GM12878 (cell line): ENCODE measurements around the gene EBLN1. TPM values are rescaled to one million over a fixed set of nuclear protein-coding genes. Genes with fewer than 3 reads are reported as not detected.

Source experiments
- polyA plus RNA-seq, 11 experiments: library from polyadenylated mRNA; depleted of rRNA in 4 of 11; unstranded in 6 of 11; stranded (reverse) in 5 of 11; fragments of >200 nt; fragmentation: Nextera tagmentation in 4 of 11; fragmentation: Illumina TruSeq in 1 of 11; extraction: Ambion mirVana in 4 of 11; extraction: Trizol in 1 of 11; gene quantifications; 1 replicate in 1 of 11; 2 replicates in 10 of 11; pipeline versions ENCODE4 v1.2.1 to v1.2.3, GENCODE V29; 2011 to 2016; ENCODE audit warnings: inconsistent platforms in 2 of 11, missing spikeins in 2 of 11, low read depth in 1 of 11
- total RNA-seq, 4 experiments: library from RNA; depleted of rRNA in 3 of 4; stranded (reverse); fragments of >200 nt in 3 of 4; fragmentation: Illumina TruSeq in 1 of 4; extraction: Trizol in 1 of 4; gene quantifications; 2 replicates each; pipeline versions ENCODE4 v1.2.1 to v1.2.3, GENCODE V29; 2013 to 2021

Gene EBLN1
- total and polyA plus RNA-seq, 10 of the 15 experiments (the other 5 are each of a cell fraction or from before 2014, with no cell fraction given) = not detected

Other genes starting within 250 kb of the EBLN1 start
- gene DNAJC1, start 214.3 kb downstream of the EBLN1 start, total RNA-seq (2014; rRNA removed) = 19.1 and 23.3 TPM in 2 replicates
- 22.6 and 23.7 TPM in 2 replicates for gene DNAJC1, start 214.3 kb downstream of the EBLN1 start, total RNA-seq (2014; rRNA removed; fragmentation: Illumina TruSeq; extraction: Trizol)
- 19.3 and 20.2 TPM in 2 replicates for gene DNAJC1, start 214.3 kb downstream of the EBLN1 start, total RNA-seq (2021)
- gene DNAJC1, start 214.3 kb downstream of the EBLN1 start, polyA plus RNA-seq (2011; rRNA removed) = 27.6 and 30.8 TPM in 2 replicates
- gene DNAJC1, start 214.3 kb downstream of the EBLN1 start, polyA plus RNA-seq (2014; fragmentation: Illumina TruSeq; extraction: Trizol) = 20.2 and 23.1 TPM in 2 replicates
- gene DNAJC1, start 214.3 kb downstream of the EBLN1 start, polyA plus RNA-seq (2014; fragmentation: Nextera tagmentation; extraction: Ambion mirVana) = 1 to 10 TPM; 2.5 to 6.4 TPM
- 20.6 and 21.2 TPM in 2 replicates for gene DNAJC1, start 214.3 kb downstream of the EBLN1 start, polyA plus RNA-seq (2014; rRNA removed)
- gene DNAJC1, start 214.3 kb downstream of the EBLN1 start, polyA plus RNA-seq (2016; fragmentation: Nextera tagmentation; extraction: Ambion mirVana) = 10 to 100 TPM; 34.0 to 39.3 TPM
- 65.3 and 70.9 TPM in 2 replicates for gene COMMD3, start 98.4 kb upstream of the EBLN1 start, total RNA-seq (2014; rRNA removed)
- gene COMMD3, start 98.4 kb upstream of the EBLN1 start, total RNA-seq (2014; rRNA removed; fragmentation: Illumina TruSeq; extraction: Trizol) = 64.5 and 72.3 TPM in 2 replicates
- gene COMMD3, start 98.4 kb upstream of the EBLN1 start, total RNA-seq (2021) = 68.0 and 74.3 TPM in 2 replicates
- gene COMMD3, start 98.4 kb upstream of the EBLN1 start, polyA plus RNA-seq (2011; rRNA removed) = 101 and 151 TPM in 2 replicates
- 68.1 and 74.9 TPM in 2 replicates for gene COMMD3, start 98.4 kb upstream of the EBLN1 start, polyA plus RNA-seq (2014; fragmentation: Illumina TruSeq; extraction: Trizol)
- 100 to 1,000 TPM; 238 to 248 TPM for gene COMMD3, start 98.4 kb upstream of the EBLN1 start, polyA plus RNA-seq (2014; fragmentation: Nextera tagmentation; extraction: Ambion mirVana)
- 60.9 and 64.7 TPM in 2 replicates for gene COMMD3, start 98.4 kb upstream of the EBLN1 start, polyA plus RNA-seq (2014; rRNA removed)
- gene COMMD3, start 98.4 kb upstream of the EBLN1 start, polyA plus RNA-seq (2016; fragmentation: Nextera tagmentation; extraction: Ambion mirVana) = 100 to 1,000 TPM; 171 to 205 TPM
- 27.5 and 34.6 TPM in 2 replicates for gene BMI1, start 103.1 kb upstream of the EBLN1 start, total RNA-seq (2014; rRNA removed)
- gene BMI1, start 103.1 kb upstream of the EBLN1 start, total RNA-seq (2014; rRNA removed; fragmentation: Illumina TruSeq; extraction: Trizol) = 31.5 and 32.4 TPM in 2 replicates
- 29.1 and 29.4 TPM in 2 replicates for gene BMI1, start 103.1 kb upstream of the EBLN1 start, total RNA-seq (2021)
- gene BMI1, start 103.1 kb upstream of the EBLN1 start, polyA plus RNA-seq (2011; rRNA removed) = 49.7 and 70.6 TPM in 2 replicates
- gene BMI1, start 103.1 kb upstream of the EBLN1 start, polyA plus RNA-seq (2014; fragmentation: Illumina TruSeq; extraction: Trizol) = 32.1 and 39.0 TPM in 2 replicates
- 10 to 100 TPM in 1 of 2 experiments, 1 to 10 TPM in 1; 8.0 to 12.4 TPM for gene BMI1, start 103.1 kb upstream of the EBLN1 start, polyA plus RNA-seq (2014; fragmentation: Nextera tagmentation; extraction: Ambion mirVana)
- gene BMI1, start 103.1 kb upstream of the EBLN1 start, polyA plus RNA-seq (2014; rRNA removed) = 24.2 and 24.6 TPM in 2 replicates
- gene BMI1, start 103.1 kb upstream of the EBLN1 start, polyA plus RNA-seq (2016; fragmentation: Nextera tagmentation; extraction: Ambion mirVana) = 10 to 100 TPM; 17.4 to 19.5 TPM
- gene SPAG6, start 127.5 kb upstream of the EBLN1 start, total RNA-seq (2014; rRNA removed) = 0.27 and 0.51 TPM in 2 replicates
- 0.40 and 0.60 TPM in 2 replicates for gene SPAG6, start 127.5 kb upstream of the EBLN1 start, total RNA-seq (2014; rRNA removed; fragmentation: Illumina TruSeq; extraction: Trizol)
- gene SPAG6, start 127.5 kb upstream of the EBLN1 start, total RNA-seq (2021) = 0.21 and 0.36 TPM in 2 replicates
- gene SPAG6, start 127.5 kb upstream of the EBLN1 start, polyA plus RNA-seq (2011; rRNA removed) = 0.34 and 0.71 TPM in 2 replicates
- 0.53 and 0.95 TPM in 2 replicates for gene SPAG6, start 127.5 kb upstream of the EBLN1 start, polyA plus RNA-seq (2014; fragmentation: Illumina TruSeq; extraction: Trizol)
- under 1 TPM; 0.13 to 0.26 TPM for gene SPAG6, start 127.5 kb upstream of the EBLN1 start, polyA plus RNA-seq (2014; fragmentation: Nextera tagmentation; extraction: Ambion mirVana)
- 0.65 and 0.99 TPM in 2 replicates for gene SPAG6, start 127.5 kb upstream of the EBLN1 start, polyA plus RNA-seq (2014; rRNA removed)
- gene SPAG6, start 127.5 kb upstream of the EBLN1 start, polyA plus RNA-seq (2016; fragmentation: Nextera tagmentation; extraction: Ambion mirVana) = under 1 TPM in 1 of 2 experiments, not detected in 1; 0.43 TPM